ENCODE results near the gene DDIT3. TPM values are rescaled to one million over a fixed set of nuclear protein-coding genes. Genes with fewer than 3 reads are reported as not detected.

Gene DDIT3
- total and polyA plus RNA-seq, 4 donors: 4.7 to 30.2 (median 16.2) TPM

DNA sequence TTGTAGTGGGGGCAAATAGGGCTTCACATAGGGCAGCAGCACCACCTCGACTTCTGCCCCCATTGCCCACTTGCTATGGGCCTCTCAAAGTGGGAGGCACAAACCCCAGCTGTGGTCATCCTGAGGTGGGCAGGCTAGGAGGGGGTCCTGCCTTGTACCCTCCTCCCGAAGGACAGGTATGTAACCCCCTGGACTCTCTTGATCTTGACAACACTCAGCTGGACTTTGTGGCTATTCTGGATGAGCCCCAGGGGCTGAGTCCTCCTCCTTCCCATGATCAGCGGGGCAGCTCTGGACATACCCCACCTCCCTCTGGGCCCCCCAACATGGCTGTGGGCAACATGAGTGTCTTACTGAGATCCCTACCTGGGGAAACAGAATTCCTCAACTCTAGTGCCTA, 48.7 kb downstream of the DDIT3 start:
- no peak for DNase-seq (ENCODE audit: low spot score)
- H3K4me1 ChIP-seq (ENCODE audit: control insufficient read depth in 4 of 4, insufficient read depth in 4 of 4, low read length in 3 of 4): peaks cover 4 to 20% (median 14%) of the 10 kb centered on the region in 4 donors
- no peaks in the 10 kb centered on the region for H3K9me3 ChIP-seq (ENCODE audit: control insufficient read depth in 4 of 4, low read length in 3 of 4)
- H3K9ac ChIP-seq (ENCODE audit: low read depth in 1 of 2, low read length in 2 of 2): no peak overlapping the region
- H3K27ac ChIP-seq (ENCODE audit: low read depth in 1 of 2, low read length in 2 of 2): no peak overlapping the region
- 97% methylated on average over 3 of the region's 3 CpGs for WGBS
- peaks cover 0 to 6% (median 3%) of the 10 kb centered on the region in 4 donors for H3K27me3 ChIP-seq (ENCODE audit: control insufficient read depth in 4 of 4, insufficient read depth in 4 of 4, low read length in 3 of 4)
- H3K36me3 ChIP-seq (ENCODE audit: control insufficient read depth in 4 of 4, insufficient read depth in 3 of 4, low read depth in 1 of 4, low read length in 3 of 4): peaks cover 0 to 2% (median 0%) of the 10 kb centered on the region in 4 donors
- TF ChIP-seq HNF4G (IDR thresholded peaks at IDR 0.05) (no peak), TAF1 (conservative IDR thresholded peaks at IDR 0.05) (no peak), YY1 (IDR thresholded peaks at IDR 0.05) (no peak), FOXA1 (IDR thresholded peaks at IDR 0.05) (no peak), GABPA (IDR thresholded peaks at IDR 0.05 in 1 of 2, conservative IDR thresholded peaks at IDR 0.05 in 1 of 2) (no peak), RXRA (IDR thresholded peaks at IDR 0.05) (no peak), FOXA2 (IDR thresholded peaks at IDR 0.05) (no peak), NR2F2 (IDR thresholded peaks at IDR 0.05) (no peak), EGR1 (IDR thresholded peaks at IDR 0.05; ENCODE audit: low read depth in 2 of 2) (no peak), SP1 (IDR thresholded peaks at IDR 0.05) (no peak), RAD21 (IDR thresholded peaks at IDR 0.05) (no peak), JUND (IDR thresholded peaks at IDR 0.05) (no peak), HNF4A (conservative IDR thresholded peaks at IDR 0.05) (no peak)
- TF ChIP-seq, protein P1, sequence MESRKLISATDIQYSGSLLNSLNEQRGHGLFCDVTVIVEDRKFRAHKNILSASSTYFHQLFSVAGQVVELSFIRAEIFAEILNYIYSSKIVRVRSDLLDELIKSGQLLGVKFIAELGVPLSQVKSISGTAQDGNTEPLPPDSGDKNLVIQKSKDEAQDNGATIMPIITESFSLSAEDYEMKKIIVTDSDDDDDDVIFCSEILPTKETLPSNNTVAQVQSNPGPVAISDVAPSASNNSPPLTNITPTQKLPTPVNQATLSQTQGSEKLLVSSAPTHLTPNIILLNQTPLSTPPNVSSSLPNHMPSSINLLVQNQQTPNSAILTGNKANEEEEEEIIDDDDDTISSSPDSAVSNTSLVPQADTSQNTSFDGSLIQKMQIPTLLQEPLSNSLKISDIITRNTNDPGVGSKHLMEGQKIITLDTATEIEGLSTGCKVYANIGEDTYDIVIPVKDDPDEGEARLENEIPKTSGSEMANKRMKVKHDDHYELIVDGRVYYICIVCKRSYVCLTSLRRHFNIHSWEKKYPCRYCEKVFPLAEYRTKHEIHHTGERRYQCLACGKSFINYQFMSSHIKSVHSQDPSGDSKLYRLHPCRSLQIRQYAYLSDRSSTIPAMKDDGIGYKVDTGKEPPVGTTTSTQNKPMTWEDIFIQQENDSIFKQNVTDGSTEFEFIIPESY (IDR thresholded peaks at IDR 0.05): no peak
- TF ChIP-seq, protein P2, sequence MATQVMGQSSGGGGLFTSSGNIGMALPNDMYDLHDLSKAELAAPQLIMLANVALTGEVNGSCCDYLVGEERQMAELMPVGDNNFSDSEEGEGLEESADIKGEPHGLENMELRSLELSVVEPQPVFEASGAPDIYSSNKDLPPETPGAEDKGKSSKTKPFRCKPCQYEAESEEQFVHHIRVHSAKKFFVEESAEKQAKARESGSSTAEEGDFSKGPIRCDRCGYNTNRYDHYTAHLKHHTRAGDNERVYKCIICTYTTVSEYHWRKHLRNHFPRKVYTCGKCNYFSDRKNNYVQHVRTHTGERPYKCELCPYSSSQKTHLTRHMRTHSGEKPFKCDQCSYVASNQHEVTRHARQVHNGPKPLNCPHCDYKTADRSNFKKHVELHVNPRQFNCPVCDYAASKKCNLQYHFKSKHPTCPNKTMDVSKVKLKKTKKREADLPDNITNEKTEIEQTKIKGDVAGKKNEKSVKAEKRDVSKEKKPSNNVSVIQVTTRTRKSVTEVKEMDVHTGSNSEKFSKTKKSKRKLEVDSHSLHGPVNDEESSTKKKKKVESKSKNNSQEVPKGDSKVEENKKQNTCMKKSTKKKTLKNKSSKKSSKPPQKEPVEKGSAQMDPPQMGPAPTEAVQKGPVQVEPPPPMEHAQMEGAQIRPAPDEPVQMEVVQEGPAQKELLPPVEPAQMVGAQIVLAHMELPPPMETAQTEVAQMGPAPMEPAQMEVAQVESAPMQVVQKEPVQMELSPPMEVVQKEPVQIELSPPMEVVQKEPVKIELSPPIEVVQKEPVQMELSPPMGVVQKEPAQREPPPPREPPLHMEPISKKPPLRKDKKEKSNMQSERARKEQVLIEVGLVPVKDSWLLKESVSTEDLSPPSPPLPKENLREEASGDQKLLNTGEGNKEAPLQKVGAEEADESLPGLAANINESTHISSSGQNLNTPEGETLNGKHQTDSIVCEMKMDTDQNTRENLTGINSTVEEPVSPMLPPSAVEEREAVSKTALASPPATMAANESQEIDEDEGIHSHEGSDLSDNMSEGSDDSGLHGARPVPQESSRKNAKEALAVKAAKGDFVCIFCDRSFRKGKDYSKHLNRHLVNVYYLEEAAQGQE (IDR thresholded peaks at IDR 0.05): no peak
- TF ChIP-seq, protein P3, sequence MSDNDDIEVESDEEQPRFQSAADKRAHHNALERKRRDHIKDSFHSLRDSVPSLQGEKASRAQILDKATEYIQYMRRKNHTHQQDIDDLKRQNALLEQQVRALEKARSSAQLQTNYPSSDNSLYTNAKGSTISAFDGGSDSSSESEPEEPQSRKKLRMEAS (IDR thresholded peaks at IDR 0.05): no peak
- TF ChIP-seq, protein P4, sequence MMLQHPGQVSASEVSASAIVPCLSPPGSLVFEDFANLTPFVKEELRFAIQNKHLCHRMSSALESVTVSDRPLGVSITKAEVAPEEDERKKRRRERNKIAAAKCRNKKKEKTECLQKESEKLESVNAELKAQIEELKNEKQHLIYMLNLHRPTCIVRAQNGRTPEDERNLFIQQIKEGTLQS (IDR thresholded peaks at IDR 0.05): no peak
- TF ChIP-seq, protein P5, sequence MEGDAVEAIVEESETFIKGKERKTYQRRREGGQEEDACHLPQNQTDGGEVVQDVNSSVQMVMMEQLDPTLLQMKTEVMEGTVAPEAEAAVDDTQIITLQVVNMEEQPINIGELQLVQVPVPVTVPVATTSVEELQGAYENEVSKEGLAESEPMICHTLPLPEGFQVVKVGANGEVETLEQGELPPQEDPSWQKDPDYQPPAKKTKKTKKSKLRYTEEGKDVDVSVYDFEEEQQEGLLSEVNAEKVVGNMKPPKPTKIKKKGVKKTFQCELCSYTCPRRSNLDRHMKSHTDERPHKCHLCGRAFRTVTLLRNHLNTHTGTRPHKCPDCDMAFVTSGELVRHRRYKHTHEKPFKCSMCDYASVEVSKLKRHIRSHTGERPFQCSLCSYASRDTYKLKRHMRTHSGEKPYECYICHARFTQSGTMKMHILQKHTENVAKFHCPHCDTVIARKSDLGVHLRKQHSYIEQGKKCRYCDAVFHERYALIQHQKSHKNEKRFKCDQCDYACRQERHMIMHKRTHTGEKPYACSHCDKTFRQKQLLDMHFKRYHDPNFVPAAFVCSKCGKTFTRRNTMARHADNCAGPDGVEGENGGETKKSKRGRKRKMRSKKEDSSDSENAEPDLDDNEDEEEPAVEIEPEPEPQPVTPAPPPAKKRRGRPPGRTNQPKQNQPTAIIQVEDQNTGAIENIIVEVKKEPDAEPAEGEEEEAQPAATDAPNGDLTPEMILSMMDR (IDR thresholded peaks at IDR 0.05; ENCODE audit: low read depth, low read length, missing input control): no peak
- H3K4me3 ChIP-seq (ENCODE audit: low read depth in 1 of 3, low read length in 3 of 3): no peak overlapping the region
